GM19397 (cell line): Measurements from ENCODE around the gene METTL25.
"Not testable (repeated sequence)": the region's sequence is repeated elsewhere in the genome, so short reads cannot be mapped to it uniquely, and the experiment has no call there.

Source experiments
- ATAC-seq: cut with Tn5 transposase; IDR thresholded peaks from one replicate; pipeline ENCODE4 v1.9.1; 2021; ENCODE audit warnings: mild to moderate bottlenecking, moderate library complexity; ENCODE audit not compliant: unreplicated experiment

The METTL25 gene, protein sequence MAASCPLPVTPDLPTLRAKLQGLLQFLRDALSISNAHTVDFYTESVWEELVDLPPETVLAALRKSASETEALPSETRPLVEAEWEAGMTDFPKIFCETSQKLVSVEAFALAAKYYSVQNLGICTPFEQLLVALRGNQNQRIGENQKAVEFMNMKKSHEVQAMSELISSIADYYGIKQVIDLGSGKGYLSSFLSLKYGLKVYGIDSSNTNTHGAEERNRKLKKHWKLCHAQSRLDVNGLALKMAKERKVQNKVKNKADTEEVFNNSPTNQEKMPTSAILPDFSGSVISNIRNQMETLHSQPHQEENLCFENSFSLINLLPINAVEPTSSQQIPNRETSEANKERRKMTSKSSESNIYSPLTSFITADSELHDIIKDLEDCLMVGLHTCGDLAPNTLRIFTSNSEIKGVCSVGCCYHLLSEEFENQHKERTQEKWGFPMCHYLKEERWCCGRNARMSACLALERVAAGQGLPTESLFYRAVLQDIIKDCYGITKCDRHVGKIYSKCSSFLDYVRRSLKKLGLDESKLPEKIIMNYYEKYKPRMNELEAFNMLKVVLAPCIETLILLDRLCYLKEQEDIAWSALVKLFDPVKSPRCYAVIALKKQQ

DNA sequence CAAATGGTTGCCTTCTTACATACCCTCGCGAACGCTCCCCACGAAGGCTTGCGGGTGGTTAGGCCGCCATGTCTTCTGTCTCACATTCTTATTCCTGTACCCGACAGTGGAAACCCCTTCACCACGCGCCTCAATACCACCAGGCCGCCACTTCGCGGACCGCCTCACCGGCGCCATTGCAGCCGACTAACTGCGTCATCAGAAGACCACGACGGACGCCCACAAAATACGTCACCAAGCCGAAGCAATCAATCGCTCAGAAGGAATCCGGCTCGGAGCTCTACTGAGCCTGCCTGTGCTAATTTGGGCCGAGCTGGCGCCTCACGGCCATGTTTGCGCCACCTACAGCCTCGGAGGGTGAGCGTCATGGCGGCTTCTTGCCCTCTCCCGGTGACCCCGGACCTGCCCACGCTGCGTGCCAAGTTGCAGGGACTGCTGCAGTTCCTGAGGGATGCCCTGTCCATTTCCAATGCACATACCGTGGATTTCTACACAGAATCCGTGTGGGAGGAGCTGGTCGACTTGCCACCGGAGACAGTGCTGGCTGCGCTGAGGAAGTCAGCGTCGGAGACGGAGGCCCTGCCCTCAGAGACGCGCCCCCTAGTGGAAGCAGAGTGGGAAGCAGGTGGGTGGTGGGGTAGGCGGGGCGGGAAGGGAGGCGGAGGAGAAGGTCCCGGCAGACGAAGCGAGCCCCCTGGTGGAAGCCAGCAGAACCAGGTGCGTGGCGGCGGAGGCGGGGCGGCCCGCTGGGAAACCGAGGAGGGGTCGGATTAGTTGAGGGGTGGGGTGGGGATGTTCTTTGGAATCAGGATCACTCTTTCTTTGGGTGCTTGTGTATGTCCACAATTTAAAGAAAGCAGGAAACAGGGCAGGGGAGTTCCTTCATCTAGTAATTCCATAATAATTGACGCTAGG is at the start of gene METTL25, which contains the start of gene CCDC59:
METTL25 (plus strand) TSS at position 330 of the 915 bp plus-strand sequence; CDS start at position 367, 37 bp downstream.
CCDC59 (minus strand) TSS at position 188 of the 915 bp plus-strand sequence; CDS start at position 177, 11 bp downstream.
- ATAC-seq = peak; percentile 96

DNA sequence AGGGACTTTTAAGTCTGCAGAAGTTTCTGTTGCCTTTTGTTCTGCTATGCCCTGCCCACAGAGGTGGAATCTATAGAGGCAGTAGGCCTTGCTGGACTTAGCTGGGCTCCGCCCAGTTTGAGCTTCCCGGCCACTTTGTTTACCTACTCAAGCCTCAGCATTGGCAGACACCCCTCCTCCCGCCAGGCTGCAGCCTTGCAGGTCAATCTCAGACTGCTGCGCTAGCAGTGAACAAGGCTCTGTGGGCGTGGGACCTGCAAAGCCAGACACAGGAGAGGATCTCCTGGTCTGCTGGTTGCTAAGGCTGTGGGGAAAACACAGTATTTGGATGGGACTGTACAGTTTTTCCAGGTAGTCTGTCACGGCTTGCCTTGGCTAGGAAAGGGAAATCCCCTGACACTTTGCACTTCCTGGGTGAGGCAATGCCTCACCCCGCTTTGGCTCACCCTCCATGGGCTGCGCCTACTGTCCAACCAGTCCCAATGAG is 43.9 kb upstream of the METTL25 start:
- no peak for ATAC-seq

DNA sequence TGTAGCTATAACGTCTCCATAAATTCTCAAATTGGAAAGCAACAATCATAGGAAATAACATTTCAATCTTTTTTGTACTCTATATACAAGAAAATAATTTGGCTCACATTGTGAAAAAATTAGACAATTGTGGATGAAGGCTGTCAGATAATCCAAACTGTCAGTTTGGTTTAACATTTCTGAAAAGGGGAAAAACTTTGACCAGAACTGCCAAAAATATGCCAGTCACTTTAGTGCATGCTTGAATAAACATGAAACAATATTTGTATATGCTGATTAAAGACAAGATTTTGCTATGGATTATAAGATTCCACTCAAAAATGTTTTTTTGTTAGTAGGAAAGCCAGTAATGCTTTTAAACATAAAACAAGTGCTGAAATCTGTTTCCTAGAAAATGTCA is 39.1 kb upstream of the METTL25 start:
- ATAC-seq = no peak

DNA sequence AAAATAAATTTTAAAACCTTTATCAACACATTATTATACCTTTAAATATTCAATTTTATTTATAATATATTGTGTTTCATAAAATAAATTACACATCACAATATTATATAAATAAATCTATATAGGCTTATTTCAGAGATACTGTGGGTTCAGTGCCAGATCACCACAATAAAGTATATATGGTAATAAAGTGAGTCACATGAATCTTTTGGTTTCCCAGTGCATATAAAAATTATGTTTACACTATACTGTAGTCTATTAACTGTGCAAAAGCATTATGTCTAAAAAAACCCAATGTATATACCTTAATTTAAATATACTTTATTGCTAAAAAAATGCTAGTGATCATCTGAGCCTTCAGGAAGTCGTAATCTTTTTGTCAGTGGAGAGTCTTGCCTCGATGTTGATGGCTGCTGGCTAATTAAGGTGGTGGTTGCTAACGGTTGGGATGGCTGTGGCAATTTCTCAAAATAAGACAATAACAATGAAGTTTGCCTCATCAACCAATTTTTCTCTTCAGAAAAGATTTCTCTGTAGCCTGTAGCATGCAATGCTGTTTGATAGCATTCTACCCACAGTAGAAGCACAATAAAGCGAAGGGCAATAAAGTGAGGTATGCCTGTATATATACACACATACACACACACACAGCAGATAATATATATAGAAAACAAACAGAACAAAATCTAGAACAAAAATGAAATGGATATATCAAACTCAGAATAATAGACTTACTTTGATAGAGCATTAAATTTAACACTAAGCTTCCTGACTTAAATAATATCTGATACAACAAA is 32.6 kb upstream of the METTL25 start:
- no peak for ATAC-seq

DNA sequence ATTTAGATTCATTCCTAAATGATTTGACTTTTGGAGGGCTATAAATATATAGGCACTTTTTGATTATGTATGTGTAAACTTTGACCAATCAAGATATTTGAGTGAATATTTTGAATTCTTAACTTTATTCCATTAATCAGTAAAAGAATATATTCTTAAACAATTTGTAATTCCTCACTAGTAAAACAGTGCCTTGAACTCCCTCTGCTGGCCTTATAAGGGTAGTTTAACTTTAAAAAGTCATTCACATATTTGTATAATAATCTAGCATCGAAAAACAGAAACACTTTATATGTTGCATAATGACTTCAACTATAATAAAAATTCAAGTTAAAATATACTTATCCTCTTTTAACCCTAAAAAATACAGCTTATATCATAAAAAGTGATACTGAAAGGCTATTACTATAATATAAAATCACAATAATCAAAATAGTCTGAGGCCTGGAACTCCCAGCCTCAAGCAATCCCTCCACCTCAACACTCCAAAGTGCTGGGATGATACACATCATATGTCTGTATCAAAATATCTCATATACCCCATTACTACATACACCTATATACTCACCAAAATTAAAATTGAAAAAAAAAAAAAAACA is 31.3 kb upstream of the METTL25 start:
- ATAC-seq = no peak

DNA sequence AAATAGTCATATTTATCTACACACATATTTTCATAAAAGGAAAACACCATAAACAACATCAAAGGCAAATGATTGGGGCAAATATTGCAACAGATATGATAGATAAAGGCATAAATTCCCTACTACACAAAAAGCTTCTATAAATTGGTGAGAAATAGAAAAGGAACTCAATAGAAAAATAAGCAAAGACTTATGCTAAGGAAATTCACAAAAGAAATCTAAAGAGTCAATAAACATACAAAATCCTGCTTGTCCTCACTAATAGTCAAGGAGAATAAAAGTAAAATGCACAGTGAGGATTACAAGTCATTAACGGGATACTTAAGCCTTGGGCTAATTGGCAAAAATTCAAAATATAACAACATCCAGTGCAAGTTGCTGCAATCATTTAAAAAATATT is 30.5 kb upstream of the METTL25 start:
- no peak for ATAC-seq

DNA sequence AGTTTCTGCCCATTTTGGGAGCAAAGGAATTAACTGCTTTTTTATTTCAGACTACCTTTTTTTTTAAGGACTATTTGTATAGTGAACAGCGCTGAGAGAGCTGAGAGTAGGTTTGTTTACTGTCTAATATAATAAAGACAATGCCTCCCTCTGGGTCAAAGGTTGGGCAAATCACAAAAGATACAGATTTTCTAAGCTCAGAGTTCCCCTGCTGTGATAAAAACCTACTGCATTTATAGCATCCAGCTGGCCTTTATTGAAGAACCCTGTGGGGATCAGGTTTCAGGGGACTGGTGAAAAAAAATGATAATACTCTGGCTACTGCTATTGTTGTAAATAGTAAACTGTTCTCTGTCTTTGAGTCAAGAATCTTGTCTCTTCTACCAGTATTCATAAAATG is 28.8 kb upstream of the METTL25 start:
- ATAC-seq = no peak

DNA sequence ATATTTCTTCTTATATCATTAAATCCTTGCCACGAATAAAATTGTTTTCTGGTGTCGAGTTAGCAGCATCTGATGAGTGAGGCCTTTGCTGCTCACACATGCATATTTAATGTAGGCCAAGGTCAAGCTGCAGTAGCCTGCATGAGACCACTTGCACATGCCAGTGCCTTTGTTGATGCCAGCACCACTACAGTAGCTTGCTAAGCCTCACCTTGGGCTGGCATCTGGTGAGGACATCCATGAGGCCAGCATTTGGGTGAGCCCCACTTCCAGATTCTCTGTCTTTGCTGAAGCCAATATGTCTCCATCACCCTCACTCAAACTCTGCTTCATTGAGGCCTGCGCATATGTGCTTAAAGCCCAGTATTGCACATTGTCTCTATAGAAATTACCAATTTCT is 8.2 kb upstream of the METTL25 start:
- ATAC-seq = no peak

DNA sequence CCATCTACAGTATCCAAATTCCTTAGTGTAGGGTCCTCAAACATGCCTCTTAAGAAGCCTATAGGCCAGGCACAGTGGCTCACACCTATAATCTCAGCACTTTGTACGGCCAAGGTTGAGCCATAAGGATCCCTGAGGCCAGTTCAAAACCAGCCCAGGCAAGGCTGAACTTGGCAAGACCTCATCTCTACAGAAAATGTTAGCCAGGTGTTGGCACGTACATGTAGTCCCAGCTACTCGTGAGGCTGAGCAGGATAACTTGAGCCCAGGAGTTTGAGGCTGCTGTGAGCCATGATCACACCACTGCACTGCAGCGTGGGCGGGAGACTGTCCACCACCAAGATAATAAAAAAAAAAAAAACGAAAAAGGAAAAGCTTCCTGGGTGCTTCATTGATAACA is 6.9 kb upstream of the METTL25 start:
- ATAC-seq = no peak

DNA sequence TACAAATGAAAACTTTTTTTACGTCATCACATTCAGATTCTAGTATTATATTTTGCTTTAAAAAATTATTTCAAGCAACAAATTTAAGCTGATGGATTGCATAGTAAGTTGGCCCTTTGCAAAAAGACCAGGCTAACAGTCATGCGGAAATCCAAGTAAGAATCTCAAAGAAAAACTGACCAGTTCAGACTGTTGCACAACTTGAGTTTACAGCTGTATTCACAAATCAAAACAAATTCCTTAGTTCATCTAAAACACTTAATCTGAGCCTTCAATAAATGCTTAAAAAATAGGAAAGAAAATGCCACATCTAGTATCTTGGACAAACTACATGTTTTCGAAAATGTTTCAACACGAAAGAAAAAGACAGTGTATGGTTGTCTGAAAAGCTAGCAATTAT is 989 bp upstream of the METTL25 start:
- no peak for ATAC-seq

DNA sequence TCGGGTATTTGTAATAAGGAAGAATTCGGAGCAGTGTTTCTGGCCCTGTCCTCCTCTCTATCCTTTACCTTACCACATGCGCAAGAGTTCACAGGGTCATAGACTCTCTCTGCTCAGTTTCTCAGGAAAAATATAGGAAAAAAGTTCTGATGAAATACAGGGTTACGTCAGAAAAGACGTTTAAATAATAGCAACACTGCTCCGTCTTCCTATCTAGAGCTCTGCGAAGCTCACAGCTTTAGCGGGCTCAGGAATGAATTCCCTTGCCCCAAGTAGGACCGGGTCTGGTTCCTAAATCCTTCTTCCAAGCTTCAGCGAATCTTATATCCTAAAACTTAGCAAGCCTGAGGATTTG is 507 bp upstream of the METTL25 start:
- ATAC-seq = no peak

DNA sequence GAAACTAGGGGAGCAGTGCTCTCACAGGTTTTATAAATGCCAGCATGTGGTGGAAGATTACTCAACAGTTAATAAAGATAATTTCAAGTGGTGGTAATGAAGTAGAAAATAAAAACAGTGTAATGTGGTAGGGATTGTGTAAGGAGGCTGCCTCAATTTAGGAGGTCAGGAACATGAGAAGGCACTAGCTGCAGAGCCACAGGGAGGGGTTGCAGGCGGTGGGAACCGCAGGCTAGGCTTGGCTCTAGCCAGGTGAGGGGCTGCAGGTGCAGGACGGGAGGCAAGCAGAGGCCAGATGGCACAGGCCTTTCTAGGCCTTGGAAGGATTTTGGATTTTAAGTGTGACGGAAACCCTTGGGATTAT is 768 bp downstream of the METTL25 start:
- no peak for ATAC-seq

DNA sequence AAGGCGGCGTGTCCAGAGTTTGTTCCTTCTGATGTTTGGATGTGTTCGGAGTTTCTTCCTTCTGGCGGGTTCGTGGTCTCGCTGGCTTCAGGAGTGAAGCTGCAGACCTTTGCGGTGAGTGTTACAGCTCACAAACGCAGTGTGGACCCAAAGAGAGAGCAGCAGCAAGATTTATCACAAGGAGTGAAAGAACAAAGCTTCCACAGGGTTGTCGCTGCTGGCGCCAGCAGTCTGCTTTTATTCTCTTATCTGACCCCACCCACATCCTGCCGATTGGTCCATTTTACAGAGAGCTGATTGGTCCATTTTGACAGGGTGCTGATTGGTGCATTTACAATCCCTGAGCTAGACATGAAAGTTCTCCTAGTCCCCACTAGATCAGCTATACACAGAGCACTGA is 2.5 kb downstream of the METTL25 start:
- not testable (repeated sequence) for ATAC-seq

DNA sequence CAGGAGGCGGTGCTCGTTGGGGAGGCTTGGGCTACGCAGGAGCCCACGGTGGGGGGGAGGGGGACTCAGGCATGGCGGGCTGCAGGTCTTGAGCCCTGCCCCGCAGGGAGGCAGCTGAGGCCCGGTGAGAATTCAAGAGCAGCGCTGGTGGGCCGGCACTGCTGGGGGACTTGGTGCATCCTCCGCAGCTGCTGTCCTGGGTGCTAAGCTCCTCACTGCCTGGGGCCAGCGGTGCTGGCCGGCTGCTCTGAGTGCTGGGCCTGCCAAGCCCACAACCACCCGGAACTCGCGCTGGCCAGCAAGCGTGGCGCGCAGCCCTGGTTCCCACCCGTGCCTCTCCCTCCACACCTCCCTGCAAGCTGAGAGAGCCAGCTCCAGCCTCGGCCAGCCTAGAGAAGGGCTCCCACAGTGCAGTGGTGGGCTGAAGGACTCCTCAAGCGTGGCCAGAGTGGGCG is 3.2 kb downstream of the METTL25 start:
- ATAC-seq = no peak

DNA sequence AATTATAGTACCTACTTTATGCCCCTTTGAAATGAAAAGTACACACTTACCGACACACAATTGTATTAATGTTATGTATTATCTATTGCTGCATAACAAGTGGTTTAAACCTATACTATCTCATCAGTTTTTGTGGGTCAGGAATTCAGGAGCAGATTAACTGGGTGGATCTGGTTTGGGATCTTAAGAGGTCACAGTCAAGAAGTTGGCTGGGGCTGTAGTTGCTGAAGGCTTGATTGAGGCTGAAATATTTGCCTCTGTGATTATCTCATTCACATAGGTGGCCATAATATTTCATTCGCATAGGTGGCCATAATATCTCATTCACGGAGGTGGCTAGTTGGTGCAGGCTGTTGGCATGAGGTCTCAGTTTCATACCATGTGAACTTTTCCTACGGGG is 5.7 kb downstream of the METTL25 start:
- no peak for ATAC-seq

DNA sequence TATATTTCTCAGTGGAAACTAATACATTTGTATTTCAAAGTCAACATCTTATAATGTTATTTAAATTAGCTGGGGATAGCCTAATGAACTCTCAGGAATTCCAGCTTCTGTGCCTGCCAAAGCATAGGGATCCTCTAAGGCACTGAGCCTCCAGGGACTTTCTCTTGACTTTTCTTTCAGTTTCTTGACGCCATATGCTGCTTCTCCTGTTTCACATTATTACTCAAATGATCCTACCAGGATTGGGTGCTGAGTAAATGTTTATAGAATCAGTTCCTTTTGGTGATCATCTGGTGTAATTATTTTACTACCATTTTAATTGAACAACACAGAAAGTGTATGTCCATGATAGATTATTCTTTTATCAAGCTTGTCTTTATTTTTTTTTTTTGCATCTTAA is 7.9 kb downstream of the METTL25 start:
- ATAC-seq = no peak

DNA sequence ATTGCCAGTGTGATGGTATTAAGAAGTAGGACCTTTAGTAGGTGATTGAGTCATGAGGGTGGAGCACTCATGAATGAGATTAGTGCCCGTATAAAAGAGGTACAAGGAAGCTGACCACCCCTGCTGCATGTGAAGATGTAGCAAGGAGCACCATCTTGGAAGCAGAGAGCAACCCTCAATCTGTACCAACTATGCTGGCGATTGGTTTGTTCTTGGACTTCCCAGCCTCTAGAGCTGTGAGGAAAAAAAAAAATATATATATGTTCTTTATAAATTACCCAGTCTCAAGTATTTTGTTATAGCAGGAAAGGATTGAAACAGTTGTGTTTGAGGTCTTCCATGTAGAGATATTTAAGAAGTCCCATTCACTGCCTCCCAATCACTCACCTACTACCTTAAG is 16.9 kb downstream of the METTL25 start:
- ATAC-seq = no peak

DNA sequence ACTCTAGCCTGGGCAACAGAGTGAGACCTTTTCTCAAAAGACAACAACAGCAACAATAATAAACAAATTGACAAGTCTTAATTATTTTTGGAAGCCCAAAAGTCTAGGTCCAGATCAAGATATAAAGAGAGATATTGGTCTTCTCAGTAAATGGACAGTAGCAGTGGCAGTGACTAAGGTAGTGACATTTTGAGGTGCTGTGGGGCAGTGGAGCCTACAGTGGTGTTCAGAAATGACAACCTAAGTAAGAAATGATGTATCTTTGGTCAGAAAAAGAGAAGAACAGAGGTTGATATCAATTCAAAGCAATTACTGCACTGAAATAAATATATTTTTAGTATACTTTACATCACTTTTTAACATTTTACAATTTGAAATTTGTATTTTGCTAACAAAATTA is 20.7 kb downstream of the METTL25 start:
- ATAC-seq = no peak

DNA sequence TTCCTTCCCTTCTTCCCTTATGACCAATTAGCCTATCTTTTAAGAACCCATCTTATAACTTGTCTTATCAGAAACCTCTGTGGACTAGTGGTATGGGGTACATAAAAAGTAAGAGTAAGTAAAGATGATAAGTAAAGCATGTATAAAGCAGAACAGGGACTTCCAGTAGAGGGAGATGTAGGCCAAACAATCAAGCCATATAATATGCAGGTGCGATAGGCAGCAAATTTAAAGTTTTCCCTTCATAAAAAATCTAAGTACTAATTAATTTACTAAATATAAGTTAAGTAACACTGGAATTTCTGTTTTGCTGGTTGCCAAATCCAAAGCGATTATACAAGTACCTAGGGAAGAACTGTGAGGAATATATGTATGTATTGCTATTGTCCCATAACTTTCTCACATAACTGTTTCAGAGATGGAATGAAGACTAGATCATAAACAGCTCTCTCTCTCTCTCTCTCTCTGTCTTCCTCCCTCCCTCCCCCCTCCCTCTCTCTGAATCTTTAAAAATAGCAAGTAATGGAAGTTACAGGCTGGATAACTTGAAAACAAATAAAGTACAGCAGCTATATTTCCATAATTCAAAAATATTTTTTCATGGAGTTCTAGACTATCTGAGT is 25.7 kb downstream of the METTL25 start:
- no peak for ATAC-seq

DNA sequence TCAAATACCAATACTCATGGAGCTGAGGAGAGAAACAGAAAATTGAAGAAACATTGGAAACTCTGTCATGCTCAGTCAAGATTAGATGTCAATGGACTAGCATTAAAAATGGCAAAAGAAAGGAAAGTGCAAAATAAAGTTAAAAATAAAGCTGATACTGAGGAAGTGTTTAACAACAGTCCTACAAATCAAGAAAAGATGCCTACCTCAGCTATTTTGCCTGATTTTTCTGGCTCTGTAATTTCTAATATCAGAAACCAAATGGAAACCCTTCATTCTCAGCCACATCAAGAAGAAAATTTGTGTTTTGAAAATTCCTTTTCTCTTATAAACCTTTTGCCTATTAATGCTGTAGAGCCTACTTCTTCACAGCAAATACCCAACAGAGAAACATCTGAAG is 40.5 kb downstream of the METTL25 start:
- no peak for ATAC-seq
